HG03521 (cell line): Measurements from ENCODE around the gene PARPBP.
A peak's percentile ranks its signal among the peaks of the same experiment; 100 is the strongest.
"Not testable (repeated sequence)": the region's sequence is repeated elsewhere in the genome, so short reads cannot be mapped to it uniquely, and the experiment has no call there.

ENCODE experiments used
- ATAC-seq: cut with Tn5 transposase; IDR thresholded peaks from one replicate; pipeline ENCODE4 v1.9.1; 2021; ENCODE audit warnings: mild to moderate bottlenecking, moderate library complexity; ENCODE audit not compliant: unreplicated experiment

The PARPBP gene

GRCh38 chr12:102119674-102120563 lies at the start of gene PARPBP, which contains the start of gene NUP37:
TSS of gene PARPBP (plus strand) at chr12:102120183. CDS start at chr12:102123889, 3,706 bp downstream.
TSS of gene NUP37 (minus strand) at chr12:102120114. CDS start at chr12:102118518, 1,596 bp downstream.
- peak; percentile 97 for ATAC-seq

GRCh38 chr12:102072092-102072491 lies 47.9 kb upstream of the PARPBP start:
- not testable (repeated sequence) for ATAC-seq

- no peak for ATAC-seq
Observed at GRCh38 chr12:102080842-102081241, 39.1 kb upstream of the PARPBP start.

- ATAC-seq = not testable (repeated sequence)
Observed at GRCh38 chr12:102089228-102089835, 30.7 kb upstream of the PARPBP start.

GRCh38 chr12:102093319-102093718 lies 26.7 kb upstream of the PARPBP start:
- ATAC-seq = no peak

GRCh38 chr12:102095677-102096263 lies 24.2 kb upstream of the PARPBP start:
- ATAC-seq = no peak

- no peak for ATAC-seq
Observed at GRCh38 chr12:102096855-102097254, 23.1 kb upstream of the PARPBP start.

GRCh38 chr12:102106905-102107304 lies 13.1 kb upstream of the PARPBP start:
- ATAC-seq = no peak

GRCh38 chr12:102107970-102108369 lies 12.0 kb upstream of the PARPBP start:
- no peak for ATAC-seq

- ATAC-seq = no peak
Observed at GRCh38 chr12:102110782-102111181, 9.2 kb upstream of the PARPBP start.

- no peak for ATAC-seq
Observed at GRCh38 chr12:102114212-102114611, 5.8 kb upstream of the PARPBP start.

- ATAC-seq = no peak
Observed at GRCh38 chr12:102116392-102116791, 3.6 kb upstream of the PARPBP start.

- no peak for ATAC-seq
Observed at GRCh38 chr12:102118874-102119273, 1.1 kb upstream of the PARPBP start.

GRCh38 chr12:102120564-102120873 lies 536 bp downstream of the PARPBP start:
- no peak for ATAC-seq

- ATAC-seq = no peak
Observed at GRCh38 chr12:102120886-102121285, 903 bp downstream of the PARPBP start.

GRCh38 chr12:102121328-102121727 lies 1.3 kb downstream of the PARPBP start:
- not testable (repeated sequence) for ATAC-seq

GRCh38 chr12:102130720-102131119 lies 10.7 kb downstream of the PARPBP start:
- ATAC-seq = not testable (repeated sequence)

- ATAC-seq = not testable (repeated sequence)
Observed at GRCh38 chr12:102131442-102131841, 11.5 kb downstream of the PARPBP start.

GRCh38 chr12:102137619-102138018 lies 17.6 kb downstream of the PARPBP start:
- ATAC-seq = not testable (repeated sequence)

GRCh38 chr12:102142866-102143373 lies 22.9 kb downstream of the PARPBP start:
- not testable (repeated sequence) for ATAC-seq

- no peak for ATAC-seq
Observed at GRCh38 chr12:102144221-102144620, 24.2 kb downstream of the PARPBP start.
